Transverse colon (tissue), 4 donors: ENCODE data around the gene TADA2A.

ENCODE experiments used
- CTCF ChIP-seq, 5 experiments: fragments of 200-600 bp in 3 of 5; fragments of 450-650 bp in 2 of 5; sonication (generic) in 3 of 5; IDR thresholded peaks; 1 replicate in 2 of 5; 2 replicates in 3 of 5; pipeline ENCODE4 v1.5.1; 2016 to 2017; ENCODE audit warnings: antibody characterized with exemption in 5 of 5, inconsistent platforms in 3 of 5, mild to moderate bottlenecking in 2 of 5, moderate library complexity in 1 of 5
- EP300 ChIP-seq: sonication (generic); formaldehyde crosslinking; IDR thresholded peaks from one replicate; pipeline ENCODE4 v1.6.1; 2017; ENCODE audit warnings: antibody characterized with exemption, low read depth
- POLR2A ChIP-seq: fragments of 450-650 bp; IDR thresholded peaks from one replicate; pipeline ENCODE4 v1.6.1; 2016; ENCODE audit warnings: antibody characterized with exemption, mild to moderate bottlenecking, moderate library complexity
- POLR2AphosphoS5 ChIP-seq, 3 donors: sonication (generic); formaldehyde crosslinking; IDR thresholded peaks; one replicate each; pipeline ENCODE4 v1.6.1; 2016; ENCODE audit warnings: antibody characterized with exemption in 3 of 3

DNA sequence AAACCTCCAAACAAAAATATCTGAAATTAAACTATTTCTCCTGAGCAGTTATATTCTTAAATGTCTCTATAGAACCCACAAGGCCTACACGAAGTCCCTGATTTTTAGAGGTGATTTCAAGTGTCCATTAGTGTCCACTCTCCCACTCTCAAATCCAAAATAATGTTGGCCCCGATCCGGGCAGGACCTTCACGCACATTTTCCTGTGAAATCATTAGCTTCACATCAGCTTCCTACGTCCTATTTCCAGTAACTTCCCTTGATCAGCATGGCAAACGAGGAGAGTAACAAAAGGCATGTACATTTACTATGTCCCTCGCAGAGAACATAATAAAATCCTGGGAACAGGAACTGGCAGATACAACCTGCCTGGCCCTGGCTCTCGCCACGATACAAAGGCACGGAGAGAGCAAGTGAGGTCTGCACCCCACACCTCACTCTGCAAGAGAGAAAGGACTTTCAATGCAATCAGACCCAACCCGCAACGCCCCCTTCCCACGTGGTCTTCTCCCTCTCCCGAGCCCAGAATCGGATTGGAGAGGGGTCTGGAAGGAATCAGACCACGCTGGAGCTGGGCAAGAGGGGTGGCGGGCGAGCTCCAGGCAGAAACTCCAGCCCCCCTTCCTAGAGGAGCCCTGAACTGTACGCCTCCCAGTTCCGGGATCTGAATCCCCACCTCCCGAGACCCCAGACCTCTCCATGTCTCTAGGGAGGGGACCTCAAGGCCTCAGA lies 48.4 kb upstream of the TADA2A start:
- TF ChIP-seq POLR2AphosphoS5 (IDR thresholded peaks at IDR 0.05) (peak in 1 of 3 donors; percentile 43), CTCF (IDR thresholded peaks at IDR 0.05) (no peak), EP300 (no peak), POLR2A (no peak)
